Measurements from ENCODE around the gene IGF1R. TPM values are rescaled to one million over a fixed set of nuclear protein-coding genes. Genes with fewer than 3 reads are reported as not detected.

The IGF1R gene
- total and polyA plus RNA-seq, 2 of the 8 experiments (the other 6 are each of a cell fraction or from before 2014, with no cell fraction given), result 32.9 to 109 TPM

- Histone ChIP-seq H2AFZ (ENCODE audit: low read length) (no peak overlapping the region), H3K79me1 (ENCODE audit: low read depth, low read length) (peaks cover 4% of the 10 kb centered on the region), H3K18ac (ENCODE audit: extremely low read depth, low read length) (no peak overlapping the region), H3K36me3 (ENCODE audit: control insufficient read depth in 2 of 4, insufficient read depth in 4 of 4, low read length in 3 of 4) (peaks cover 7 to 60% (median 35%) of the 10 kb centered on the region in 4 experiments; a peak in 7 of 8 replicates), H4K20me1 (replicated peaks in 1 of 2; ENCODE audit: control insufficient read depth in 1 of 2, insufficient read depth in 2 of 2, low read length in 2 of 2) (peaks cover 10 to 17% of the 10 kb centered on the region in 2 experiments), H4K91ac (replicated peaks; ENCODE audit: insufficient read length, low read length) (no peak overlapping the region), H4K8ac (ENCODE audit: extremely low read depth, insufficient read depth, low read length) (no peak overlapping the region), H2BK120ac (replicated peaks; ENCODE audit: low read depth, low read length) (no peak overlapping the region), H3K9me3 (ENCODE audit: insufficient read depth in 2 of 2, low read depth in 1 of 2, low read length in 1 of 2) (no peaks in the 10 kb centered on the region), H3K4me2 (ENCODE audit: insufficient read depth in 1 of 2, low read depth in 2 of 2, low read length in 2 of 2) (no peak overlapping the region), H3K4ac (replicated peaks; ENCODE audit: insufficient read length, low read depth, low read length) (no peak overlapping the region), H2BK15ac (ENCODE audit: low read length) (no peak overlapping the region), H3K23me2 (ENCODE audit: low read depth, low read length) (no peaks in the 10 kb centered on the region), H3K4me3 (ENCODE audit: extremely low read depth in 1 of 4, insufficient read depth in 2 of 4, low read depth in 3 of 4, low read length in 4 of 4) (no peak overlapping the region), H3K27ac (ENCODE audit: low read depth, low read length) (no peak overlapping the region), H3K9ac (replicated peaks in 1 of 4; ENCODE audit: extremely low read depth in 1 of 4, low read depth in 3 of 4, low read length in 3 of 4) (no peak overlapping the region), H3K4me1 (replicated peaks in 1 of 4; ENCODE audit: control insufficient read depth in 3 of 4, insufficient read depth in 4 of 4, low read length in 3 of 4) (peaks cover 0 to 9% (median 2%) of the 10 kb centered on the region in 4 experiments; a peak in 6 of 7 replicates), H2AK5ac (ENCODE audit: low read depth, low read length) (no peak overlapping the region), H2BK5ac (ENCODE audit: low read depth, low read length) (no peak overlapping the region), H2BK12ac (ENCODE audit: low read depth, low read length) (no peak overlapping the region), H3K14ac (ENCODE audit: insufficient read length) (no peak overlapping the region), H3K23ac (ENCODE audit: insufficient read length) (no peak overlapping the region), H2BK20ac (ENCODE audit: low read length) (no peak overlapping the region), H4K5ac (ENCODE audit: insufficient read length, low read depth, low read length) (no peak overlapping the region), H3K56ac (replicated peaks; ENCODE audit: insufficient read length, low read depth, low read length) (no peak overlapping the region), H3K27me3 (replicated peaks in 1 of 4; ENCODE audit: control insufficient read depth in 3 of 4, extremely low read depth in 1 of 4, insufficient read depth in 3 of 4, low read length in 3 of 4) (no peaks in the 10 kb centered on the region), H3K79me2 (ENCODE audit: control insufficient read depth in 1 of 2, insufficient read depth in 2 of 2, low read length in 2 of 2) (peaks cover 0 to 21% of the 10 kb centered on the region in 2 experiments; a peak in 1 of 4 replicates)
- CTCF ChIA-PET (ENCODE audit: partially characterized antibody), result interaction anchor here (1.0 to 1.1 kb wide), 2 partner anchors 16 to 27 kb away, joined by 3 to 4 read pairs; no protein-coding TSS in a partner anchor
- POLR2A ChIA-PET (ENCODE audit: partially characterized antibody), result no interaction called here
- WGBS, 2 experiments (ENCODE audit: extremely low coverage in 1 of 2, insufficient coverage in 1 of 2, insufficient read length in 1 of 2, insufficient replicate concordance in 2 of 2, low coverage in 1 of 2, low lambda C conversion rate in 2 of 2, missing lambda C conversion rate in 1 of 2), result 92% methylated on average over 21 of the region's 21 CpGs; no CpG with 5 or more reads in 1 of the 2 experiments
- FAIRE-seq (no peak), DNase-seq (ENCODE audit: low read depth in 1 of 2, low spot score in 2 of 2) (no peak)
- TF ChIP-seq NRF1 (IDR thresholded peaks at IDR 0.05; ENCODE audit: low read depth, low read length), result no peak
- no peak for TF ChIP-seq SAP30 (IDR thresholded peaks at IDR 0.05; ENCODE audit: insufficient read depth, insufficient replicate concordance, low read length)
- TF ChIP-seq ATF3 (IDR thresholded peaks at IDR 0.05; ENCODE audit: insufficient read depth, low read depth, low read length), result no peak
- no peak for TF ChIP-seq CREB1 (IDR thresholded peaks at IDR 0.05)
- TF ChIP-seq TAF1 (IDR thresholded peaks at IDR 0.05; ENCODE audit: low read depth, low read length), result no peak
- TF ChIP-seq EGR1 (IDR thresholded peaks at IDR 0.05; ENCODE audit: borderline replicate concordance, low read depth, low read length), result no peak
- no peak for TF ChIP-seq TAF7 (optimal IDR thresholded peaks at IDR 0.05; ENCODE audit: borderline replicate concordance, low read depth, low read length)
Observed at GRCh38 chr15:98909968-98910885, 261.9 kb downstream of the IGF1R start.
